ENCODE results near the gene ADTRP.

GRCh38 chr6:11773013-11773412, 5.6 kb downstream of the ADTRP start:
- TF ChIP-seq POLR2A (IDR thresholded peaks at IDR 0.05) (no peak), CTCF (IDR thresholded peaks at IDR 0.05) (no peak)

Data from tibial nerve (tissue), 3 donors.